ENCODE measurements around the gene CCT5.

DNA sequence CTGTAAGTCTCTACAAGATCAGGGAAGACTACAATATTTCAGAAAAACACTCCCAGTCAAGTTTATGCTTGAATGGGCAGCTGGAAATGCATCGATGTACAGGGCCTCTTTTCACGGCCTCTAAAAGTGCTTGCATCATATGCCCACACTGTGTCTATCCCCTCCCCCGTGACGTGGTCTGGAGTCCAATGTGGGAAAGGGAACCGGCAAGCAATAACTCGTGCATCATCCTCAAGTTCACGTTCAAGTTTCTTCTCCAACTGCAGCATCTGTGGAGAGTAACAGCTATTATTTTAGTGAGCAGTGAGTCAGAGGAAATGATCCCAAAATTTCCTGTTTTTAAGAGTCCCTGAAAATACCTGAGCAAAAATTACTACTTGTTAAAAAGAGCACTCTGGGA is 22.7 kb upstream of the CCT5 start:
- TF ChIP-seq, protein P1, sequence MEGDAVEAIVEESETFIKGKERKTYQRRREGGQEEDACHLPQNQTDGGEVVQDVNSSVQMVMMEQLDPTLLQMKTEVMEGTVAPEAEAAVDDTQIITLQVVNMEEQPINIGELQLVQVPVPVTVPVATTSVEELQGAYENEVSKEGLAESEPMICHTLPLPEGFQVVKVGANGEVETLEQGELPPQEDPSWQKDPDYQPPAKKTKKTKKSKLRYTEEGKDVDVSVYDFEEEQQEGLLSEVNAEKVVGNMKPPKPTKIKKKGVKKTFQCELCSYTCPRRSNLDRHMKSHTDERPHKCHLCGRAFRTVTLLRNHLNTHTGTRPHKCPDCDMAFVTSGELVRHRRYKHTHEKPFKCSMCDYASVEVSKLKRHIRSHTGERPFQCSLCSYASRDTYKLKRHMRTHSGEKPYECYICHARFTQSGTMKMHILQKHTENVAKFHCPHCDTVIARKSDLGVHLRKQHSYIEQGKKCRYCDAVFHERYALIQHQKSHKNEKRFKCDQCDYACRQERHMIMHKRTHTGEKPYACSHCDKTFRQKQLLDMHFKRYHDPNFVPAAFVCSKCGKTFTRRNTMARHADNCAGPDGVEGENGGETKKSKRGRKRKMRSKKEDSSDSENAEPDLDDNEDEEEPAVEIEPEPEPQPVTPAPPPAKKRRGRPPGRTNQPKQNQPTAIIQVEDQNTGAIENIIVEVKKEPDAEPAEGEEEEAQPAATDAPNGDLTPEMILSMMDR (IDR thresholded peaks at IDR 0.05): no peak
- TF ChIP-seq POLR2A (IDR thresholded peaks at IDR 0.05; ENCODE audit: low read depth) (no peak), POLR2AphosphoS5 (IDR thresholded peaks at IDR 0.05) (no peak)

Data from esophagus muscularis mucosa (tissue), 3 donors.